SK-N-MC (cell line): ENCODE data around the gene AFF3.

Experiments used
- EZH2 ChIP-seq: fragments of 200-600 bp; sonication (generic); IDR thresholded peaks from one replicate; pipeline ENCODE4 v1.6.1; 2017; ENCODE audit warnings: antibody characterized with exemption
- FOXP2 ChIP-seq: optimal IDR thresholded peaks from 2 replicates; pipeline ENCODE3; 2011; ENCODE audit warnings: mild to moderate bottlenecking, moderate library complexity; ENCODE audit not compliant: insufficient read depth; ENCODE audit errors: extremely low read length, control extremely low read depth
- POLR2AphosphoS5 ChIP-seq: IDR thresholded peaks from 2 replicates; pipeline ENCODE4 v1.6.1; 2012; ENCODE audit warnings: mild to moderate bottlenecking, low read depth, low read length, borderline replicate concordance

DNA sequence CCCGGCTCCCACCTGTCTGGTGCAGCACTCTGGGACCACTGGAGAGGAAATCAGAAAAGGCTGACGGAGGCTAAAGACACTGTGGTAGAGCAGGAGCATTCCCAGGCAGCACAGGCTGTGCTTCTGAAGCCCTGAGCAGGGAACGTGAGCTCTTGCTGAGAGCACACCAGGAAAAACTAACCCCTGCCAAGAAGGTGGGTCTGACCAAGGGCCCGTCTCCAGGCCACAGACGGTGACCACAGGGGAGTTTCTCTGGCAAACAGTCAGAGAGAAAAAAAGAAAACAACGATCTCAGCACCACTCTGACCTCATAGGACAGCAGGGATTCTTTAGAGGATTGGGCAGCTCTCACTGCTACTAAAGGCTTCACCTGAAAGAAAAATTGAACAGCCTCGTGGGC, 201.4 kb downstream of the AFF3 start:
- TF ChIP-seq POLR2AphosphoS5: no peak
- TF ChIP-seq EZH2: no peak
- TF ChIP-seq FOXP2: no peak
